Medulla oblongata (tissue), 1 donor: ENCODE data around the gene COMT.
A peak's percentile ranks its signal among the peaks of the same experiment; 100 is the strongest.
"Not testable (repeated sequence)": the region's sequence is repeated elsewhere in the genome, so short reads cannot be mapped to it uniquely, and the experiment has no call there.

Source experiments
- DNase-seq: peaks from one replicate; pipeline ENCODE4 v3.0.0-alpha.2; 2015; ENCODE audit errors: extremely low spot score

The COMT gene

GRCh38 chr22:19929586-19930550 is 11.7 kb upstream of the COMT start:
- DNase-seq, result no peak

GRCh38 chr22:19930551-19931486 is 10.8 kb upstream of the COMT start:
- DNase-seq, result no peak

GRCh38 chr22:19931514-19931913 is 10.1 kb upstream of the COMT start:
- DNase-seq, result no peak

- no peak for DNase-seq
Observed at GRCh38 chr22:19932367-19933206, 9.0 kb upstream of the COMT start.

- no peak for DNase-seq
Observed at GRCh38 chr22:19933341-19934241, 8.0 kb upstream of the COMT start.

- not testable (repeated sequence) for DNase-seq
Observed at GRCh38 chr22:19935123-19935718, 6.4 kb upstream of the COMT start.

- no peak for DNase-seq
Observed at GRCh38 chr22:19936513-19936912, 5.1 kb upstream of the COMT start.

GRCh38 chr22:19937616-19938473 is 3.7 kb upstream of the COMT start:
- no peak for DNase-seq

GRCh38 chr22:19940536-19941364 is 822 bp upstream of the COMT start:
- no peak for DNase-seq

GRCh38 chr22:19942157-19943081 is 847 bp downstream of the COMT start:
- peak; percentile 70 for DNase-seq

GRCh38 chr22:19943082-19944026 is 1.8 kb downstream of the COMT start:
- DNase-seq, result peak; percentile 38

- no peak for DNase-seq
Observed at GRCh38 chr22:19948057-19948760, 6.6 kb downstream of the COMT start.

- DNase-seq, result no peak
Observed at GRCh38 chr22:19951346-19951745, 9.8 kb downstream of the COMT start.

- no peak for DNase-seq
Observed at GRCh38 chr22:19955241-19956128, 13.9 kb downstream of the COMT start.
